ENCODE data around the gene PGM2L1. TPM values are rescaled to one million over a fixed set of nuclear protein-coding genes. Genes with fewer than 3 reads are reported as not detected.

PGM2L1 gene
- total RNA-seq, 1 donor from 2014 or later = 17.5 TPM

DNA sequence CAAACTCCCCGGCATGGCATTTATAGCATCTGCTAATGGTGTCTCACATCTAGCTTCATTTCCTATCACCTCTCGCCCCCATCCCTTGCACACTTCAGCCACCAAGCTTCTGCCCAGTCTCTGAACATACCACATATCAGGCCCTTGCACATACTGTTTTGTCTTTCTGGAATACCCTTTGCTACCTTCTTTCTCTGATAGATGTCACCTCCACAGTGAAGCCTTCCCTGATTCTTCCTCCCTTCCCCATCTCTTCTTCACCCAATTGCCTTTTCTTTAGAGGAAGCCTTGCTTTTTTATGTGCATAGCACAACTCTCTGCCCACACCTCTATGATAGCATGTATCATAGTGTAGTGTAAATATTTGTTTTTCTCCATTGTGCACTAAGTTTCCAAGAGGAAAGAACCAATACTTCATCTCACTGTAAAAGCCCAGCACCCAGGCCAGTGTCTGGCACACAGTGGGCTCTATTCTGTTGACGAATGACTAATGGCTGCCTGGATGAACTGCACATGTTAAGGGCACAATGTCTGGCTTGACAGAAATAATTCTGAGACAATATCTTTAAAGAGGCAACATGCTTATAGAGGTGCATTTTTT lies 114.6 kb downstream of the PGM2L1 start:
- Histone ChIP-seq H3K36me3 (ENCODE audit: control insufficient read depth, insufficient read depth, low read length) (no peaks in the 10 kb centered on the region), H3K27me3 (ENCODE audit: control insufficient read depth, insufficient read depth, low read length) (no peaks in the 10 kb centered on the region), H3K4me3 (ENCODE audit: low read depth, low read length) (no peak overlapping the region)
- no peak for DNase-seq (ENCODE audit: low read depth)
- TF ChIP-seq, protein P1, sequence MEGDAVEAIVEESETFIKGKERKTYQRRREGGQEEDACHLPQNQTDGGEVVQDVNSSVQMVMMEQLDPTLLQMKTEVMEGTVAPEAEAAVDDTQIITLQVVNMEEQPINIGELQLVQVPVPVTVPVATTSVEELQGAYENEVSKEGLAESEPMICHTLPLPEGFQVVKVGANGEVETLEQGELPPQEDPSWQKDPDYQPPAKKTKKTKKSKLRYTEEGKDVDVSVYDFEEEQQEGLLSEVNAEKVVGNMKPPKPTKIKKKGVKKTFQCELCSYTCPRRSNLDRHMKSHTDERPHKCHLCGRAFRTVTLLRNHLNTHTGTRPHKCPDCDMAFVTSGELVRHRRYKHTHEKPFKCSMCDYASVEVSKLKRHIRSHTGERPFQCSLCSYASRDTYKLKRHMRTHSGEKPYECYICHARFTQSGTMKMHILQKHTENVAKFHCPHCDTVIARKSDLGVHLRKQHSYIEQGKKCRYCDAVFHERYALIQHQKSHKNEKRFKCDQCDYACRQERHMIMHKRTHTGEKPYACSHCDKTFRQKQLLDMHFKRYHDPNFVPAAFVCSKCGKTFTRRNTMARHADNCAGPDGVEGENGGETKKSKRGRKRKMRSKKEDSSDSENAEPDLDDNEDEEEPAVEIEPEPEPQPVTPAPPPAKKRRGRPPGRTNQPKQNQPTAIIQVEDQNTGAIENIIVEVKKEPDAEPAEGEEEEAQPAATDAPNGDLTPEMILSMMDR (IDR thresholded peaks at IDR 0.05; ENCODE audit: insufficient read depth, low read length, poor library complexity, severe bottlenecking) = no peak

DNA sequence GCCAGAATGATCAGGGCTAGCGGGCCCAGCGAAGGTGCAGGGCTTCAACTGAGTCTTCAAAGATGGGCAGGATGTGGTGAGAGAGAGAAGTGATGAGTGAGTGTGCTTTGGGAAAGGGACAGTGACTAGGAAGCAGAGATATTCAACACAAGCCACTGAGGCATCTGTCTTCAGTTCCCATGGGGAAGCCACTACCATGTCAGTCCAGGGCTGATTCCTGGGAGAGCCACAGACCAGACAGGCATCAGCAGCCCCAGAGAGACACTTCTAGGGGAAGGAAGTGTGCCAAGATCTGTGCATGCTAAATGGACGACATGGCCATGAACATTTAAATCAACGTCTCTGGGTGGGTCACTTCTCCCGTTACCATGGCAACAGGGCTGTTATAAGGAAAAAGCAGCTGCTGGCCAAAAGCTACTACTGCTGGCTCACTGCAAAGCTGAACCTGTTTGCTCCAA lies 115.3 kb downstream of the PGM2L1 start:
- no peak for DNase-seq (ENCODE audit: low read depth)

DNA sequence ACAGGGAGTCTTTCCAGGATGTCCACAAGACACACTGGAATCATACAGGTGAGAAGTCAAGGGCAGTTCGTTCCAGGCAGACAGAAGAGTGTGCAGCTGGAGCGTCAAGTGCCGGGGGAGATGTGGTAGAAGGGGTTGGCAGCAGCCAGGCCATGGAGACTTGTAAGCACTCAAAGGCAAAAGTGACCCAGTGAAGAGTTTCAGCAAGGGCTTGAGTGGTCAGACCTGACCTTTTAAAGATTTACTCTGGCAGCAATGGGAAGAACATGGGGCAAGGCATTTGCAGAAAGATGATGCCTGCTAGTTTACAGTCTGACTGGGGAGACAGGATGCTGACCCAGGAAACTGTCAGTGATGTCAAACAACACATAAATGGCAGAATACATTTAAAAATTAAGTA lies 115.8 kb downstream of the PGM2L1 start:
- H3K4me3 ChIP-seq (ENCODE audit: low read depth, low read length) = no peak overlapping the region
- H3K36me3 ChIP-seq (ENCODE audit: control insufficient read depth, insufficient read depth, low read length) = no peaks in the 10 kb centered on the region
- no peak for DNase-seq (ENCODE audit: low read depth)
- TF ChIP-seq, protein P1 (IDR thresholded peaks at IDR 0.05; ENCODE audit: insufficient read depth, low read length, poor library complexity, severe bottlenecking) = no peak
- no peaks in the 10 kb centered on the region for H3K27me3 ChIP-seq (ENCODE audit: control insufficient read depth, insufficient read depth, low read length)

More for the DNA sequence above, 115.3 kb downstream of the PGM2L1 start:
- Histone ChIP-seq H3K36me3 (ENCODE audit: control insufficient read depth, insufficient read depth, low read length) (no peaks in the 10 kb centered on the region), H3K4me3 (ENCODE audit: low read depth, low read length) (no peak overlapping the region), H3K27me3 (ENCODE audit: control insufficient read depth, insufficient read depth, low read length) (no peaks in the 10 kb centered on the region)
- TF ChIP-seq, protein P1 (IDR thresholded peaks at IDR 0.05; ENCODE audit: insufficient read depth, low read length, poor library complexity, severe bottlenecking) = no peak

DNA sequence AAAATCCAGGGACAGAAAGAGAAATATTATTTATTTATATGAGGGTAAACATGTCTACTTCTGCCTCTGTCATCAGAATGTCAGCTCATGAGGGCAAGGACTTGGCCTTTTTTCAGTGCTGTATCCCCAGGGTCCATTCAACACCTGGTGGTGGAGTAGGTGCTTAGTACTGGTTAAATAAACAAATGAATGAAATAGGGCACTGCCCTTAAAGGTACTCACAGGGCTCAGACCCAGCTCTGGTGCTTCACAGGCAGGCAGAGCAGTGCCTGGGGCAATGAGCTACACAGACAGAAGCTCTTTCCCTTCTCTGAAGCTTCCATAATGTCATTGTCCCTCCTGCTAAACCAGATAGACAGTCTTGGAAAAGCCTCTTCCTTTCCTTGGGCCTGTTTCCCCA lies 117.7 kb downstream of the PGM2L1 start:
- Histone ChIP-seq H3K36me3 (ENCODE audit: control insufficient read depth, insufficient read depth, low read length) (no peaks in the 10 kb centered on the region), H3K27me3 (ENCODE audit: control insufficient read depth, insufficient read depth, low read length) (no peaks in the 10 kb centered on the region), H3K4me3 (ENCODE audit: low read depth, low read length) (no peak overlapping the region)
- TF ChIP-seq, protein P1 (IDR thresholded peaks at IDR 0.05; ENCODE audit: insufficient read depth, low read length, poor library complexity, severe bottlenecking) = no peak
- DNase-seq (ENCODE audit: low read depth) = no peak

Other genes with a start within 250 kb of the PGM2L1 start
- gene C2CD3, start 227.4 kb downstream of the PGM2L1 start, total RNA-seq = 12.2 and 14.7 TPM in 2 replicates
- gene PPME1, start 227.1 kb downstream of the PGM2L1 start, total RNA-seq = 29.2 and 33.4 TPM in 2 replicates
- gene P4HA3, start 86.8 kb downstream of the PGM2L1 start, total RNA-seq = 0.88 and 1.7 TPM in 2 replicates
- 0.42 and 0.55 TPM in 2 replicates for gene KCNE3, start 69.1 kb upstream of the PGM2L1 start, total RNA-seq
- gene LIPT2, start 95.3 kb upstream of the PGM2L1 start, total RNA-seq = 1.9 and 5.3 TPM in 2 replicates
- gene POLD3, start 194.1 kb upstream of the PGM2L1 start, total RNA-seq = 10.1 and 11.9 TPM in 2 replicates

Data from kidney epithelial cell (primary cell).